Rectal smooth muscle tissue (tissue), 1 donor: Measurements from ENCODE around the gene GAGE1.

Experiments used
- H3K27ac ChIP-seq: one replicate; pipeline ENCODE4 v1.7.0; 2013; ENCODE audit warnings: low read depth, low read length, inconsistent platforms
- H3K27me3 ChIP-seq: one replicate; pipeline ENCODE4 v1.7.0; 2013; ENCODE audit warnings: low read length; ENCODE audit not compliant: control insufficient read depth, insufficient read depth
- H3K36me3 ChIP-seq: one replicate; pipeline ENCODE4 v1.7.0; 2013; ENCODE audit warnings: low read length; ENCODE audit not compliant: control insufficient read depth, insufficient read depth
- H3K4me1 ChIP-seq: one replicate; pipeline ENCODE4 v1.7.0; 2013; ENCODE audit warnings: low read length; ENCODE audit not compliant: control insufficient read depth, insufficient read depth
- H3K4me3 ChIP-seq: one replicate; pipeline ENCODE4 v1.7.0; 2013; ENCODE audit warnings: low read length
- H3K9ac ChIP-seq: one replicate; pipeline ENCODE4 v1.7.0; 2013; ENCODE audit warnings: low read length

The GAGE1 gene

GRCh38 chrX:49627086-49627777 is 28.4 kb downstream of the GAGE1 start:
- H3K4me1 ChIP-seq = no peaks in the 10 kb centered on the region
- no peaks in the 10 kb centered on the region for H3K27me3 ChIP-seq
- no peak overlapping the region for H3K4me3 ChIP-seq
- no peak overlapping the region for H3K9ac ChIP-seq
- H3K36me3 ChIP-seq = no peaks in the 10 kb centered on the region
- H3K27ac ChIP-seq = no peak overlapping the region

DNA sequence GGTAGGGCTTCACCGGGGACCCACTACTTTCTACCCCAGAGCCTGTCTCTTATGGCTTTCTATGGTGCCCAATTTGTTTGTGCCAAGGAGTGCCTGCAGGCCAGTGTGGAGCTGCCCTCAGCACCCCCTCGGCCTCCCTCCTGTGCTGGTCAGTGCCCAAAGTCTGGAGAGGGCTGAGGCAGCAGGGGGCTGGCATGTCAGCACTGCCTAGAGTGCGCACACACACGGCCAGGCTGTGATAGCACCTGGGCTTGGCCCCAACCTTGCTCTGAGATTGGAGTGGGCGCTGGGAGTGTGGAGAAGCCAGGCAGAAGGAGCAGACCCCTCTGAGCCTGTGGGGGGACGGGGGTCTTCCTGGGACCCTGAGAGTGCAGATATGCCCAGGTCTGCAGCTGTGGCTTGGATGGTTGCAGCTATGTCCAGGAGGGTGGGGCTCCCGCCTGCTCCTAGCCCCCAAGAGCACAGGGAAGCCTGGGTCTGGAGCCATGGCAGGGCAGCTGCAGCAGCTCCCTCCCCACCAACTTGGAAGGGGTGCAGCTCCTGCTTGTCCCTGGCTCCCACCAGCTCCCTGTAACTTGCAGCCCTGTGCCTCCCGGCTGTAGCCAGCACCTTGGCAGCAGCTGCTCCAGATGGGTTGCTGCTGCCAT is 46.3 kb downstream of the GAGE1 start:
- Histone ChIP-seq H3K4me3 (no peak overlapping the region), H3K4me1 (no peaks in the 10 kb centered on the region), H3K27ac (no peak overlapping the region), H3K9ac (no peak overlapping the region), H3K36me3 (no peaks in the 10 kb centered on the region), H3K27me3 (peaks cover 5% of the 10 kb centered on the region)

DNA sequence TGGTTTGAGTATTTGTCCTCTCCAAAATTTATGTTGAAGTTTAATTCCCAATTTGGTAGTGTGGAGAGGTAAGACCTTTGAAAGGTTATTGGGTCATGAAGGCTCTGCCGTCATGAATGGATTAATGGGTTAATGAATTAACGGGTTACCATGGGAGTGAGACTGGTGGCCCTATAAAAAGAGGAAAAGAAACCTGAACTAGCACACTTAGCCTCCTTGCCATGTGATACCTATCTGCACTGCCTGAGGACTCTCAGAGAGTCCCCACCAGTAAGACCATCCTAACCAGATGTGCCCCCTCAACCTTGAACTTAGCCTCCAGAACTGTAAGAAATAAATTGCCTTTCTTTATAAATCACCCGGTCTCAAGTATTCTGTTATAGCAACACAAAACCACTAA is 57.7 kb downstream of the GAGE1 start:
- Histone ChIP-seq H3K4me1 (no peaks in the 10 kb centered on the region), H3K27me3 (peaks cover 2% of the 10 kb centered on the region), H3K4me3 (no peak overlapping the region), H3K9ac (no peak overlapping the region), H3K27ac (no peak overlapping the region), H3K36me3 (no peaks in the 10 kb centered on the region)
